HG03457 (cell line): ENCODE data around the gene SLC6A7.

Experiments
- ATAC-seq: cut with Tn5 transposase; IDR thresholded peaks from one replicate; pipeline ENCODE4 v1.9.1; 2021; ENCODE audit warnings: moderate number of reproducible peaks; ENCODE audit not compliant: unreplicated experiment

Gene SLC6A7

DNA sequence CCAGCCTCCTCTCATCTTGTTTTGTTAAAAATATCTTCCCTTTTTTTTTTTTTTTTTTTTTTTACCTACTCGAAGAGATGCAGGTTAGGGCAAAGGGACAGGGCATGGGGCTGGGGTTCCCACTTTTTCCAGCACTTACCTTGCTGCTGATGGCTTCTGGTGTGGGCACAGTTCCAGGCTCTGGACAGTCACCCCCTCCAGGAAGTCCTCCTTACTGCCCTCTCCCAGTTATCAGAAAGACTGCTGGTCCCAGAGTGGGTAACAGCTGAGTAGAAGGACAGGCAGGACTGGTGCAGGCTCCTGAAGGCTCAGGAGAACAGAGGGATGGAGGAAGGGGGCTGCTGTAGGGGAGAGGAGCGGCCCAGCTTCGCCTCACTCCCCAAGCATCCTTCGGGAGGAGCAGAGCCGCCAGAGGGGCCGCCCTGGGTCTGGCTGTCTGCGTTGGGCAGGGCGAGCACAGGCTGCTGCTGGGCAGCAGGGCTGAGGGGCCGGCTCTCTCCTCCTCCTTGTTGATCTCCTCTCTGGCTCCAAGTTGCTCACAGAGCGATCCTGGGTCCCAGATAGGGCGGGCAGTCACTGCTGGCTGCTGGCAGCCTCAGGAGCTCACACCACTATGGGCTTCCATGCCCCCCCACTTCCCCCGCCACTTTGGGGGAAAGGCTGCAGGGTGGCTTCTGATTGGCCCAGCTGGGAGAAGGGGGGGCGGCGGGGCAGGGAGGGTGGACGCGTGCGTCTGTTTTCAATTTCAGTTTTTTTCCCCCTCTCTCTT lies 34.4 kb upstream of the SLC6A7 start, which contains the start of gene PDGFRB:
PDGFRB (minus strand) TSS at position 588 of the 769 bp plus-strand sequence. CDS start 18,798 bp downstream, outside the sequence.
- ATAC-seq = no peak

DNA sequence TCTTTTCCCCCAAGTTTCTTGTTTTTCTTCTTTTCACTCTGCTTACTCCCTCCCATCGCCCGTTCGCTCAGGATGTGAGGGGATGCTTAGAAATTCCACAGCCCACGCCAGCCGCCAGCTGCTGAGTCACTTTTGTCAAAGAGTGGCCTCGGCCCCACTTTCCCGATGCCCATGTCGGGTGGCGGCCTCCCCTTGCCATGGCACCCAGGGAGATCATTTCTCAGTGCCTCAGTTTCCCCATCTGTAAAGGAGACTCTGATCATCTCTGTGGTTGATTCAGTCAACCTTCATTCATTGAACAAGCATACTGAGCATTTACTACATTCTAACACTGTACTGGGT lies 33.9 kb upstream of the SLC6A7 start:
- ATAC-seq = no peak

DNA sequence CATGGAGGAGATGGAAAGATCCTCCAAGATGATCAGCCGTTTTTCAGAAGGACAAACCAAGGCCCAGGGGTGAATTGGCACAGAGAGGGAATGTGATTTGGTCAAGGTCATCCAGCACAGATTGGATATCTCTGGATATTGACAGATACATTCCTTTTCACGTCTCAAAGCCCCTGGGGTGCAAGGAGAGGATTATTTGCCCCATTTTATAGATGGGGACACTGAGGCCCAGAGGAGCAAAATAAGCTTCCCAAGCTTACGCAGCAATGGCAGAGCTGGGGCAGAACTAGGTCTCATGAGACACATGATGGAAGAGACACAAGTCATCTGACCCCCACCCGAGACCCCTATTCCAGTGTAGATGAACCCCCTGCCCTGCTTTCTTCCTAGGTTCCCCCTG lies 33.3 kb upstream of the SLC6A7 start:
- ATAC-seq = no peak

DNA sequence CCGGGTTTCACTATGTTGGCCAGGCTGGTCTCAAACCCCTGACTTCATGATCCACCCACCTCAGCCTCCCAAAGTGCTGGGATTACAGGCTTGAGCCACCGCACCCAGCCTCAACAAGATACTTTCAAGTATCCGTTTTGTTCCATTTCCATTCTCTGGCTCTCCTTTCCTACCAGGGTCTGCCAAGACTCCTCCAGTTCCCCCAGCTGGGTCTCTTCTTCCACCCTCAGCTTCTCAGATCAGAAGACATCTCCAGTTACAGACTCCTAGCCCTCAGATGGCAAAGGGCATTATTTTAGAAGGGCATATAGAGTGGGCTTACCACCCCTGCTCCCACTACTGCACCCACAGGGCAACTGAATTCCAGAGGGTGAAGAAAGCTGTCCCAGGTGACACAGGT lies 32.7 kb upstream of the SLC6A7 start:
- no peak for ATAC-seq

DNA sequence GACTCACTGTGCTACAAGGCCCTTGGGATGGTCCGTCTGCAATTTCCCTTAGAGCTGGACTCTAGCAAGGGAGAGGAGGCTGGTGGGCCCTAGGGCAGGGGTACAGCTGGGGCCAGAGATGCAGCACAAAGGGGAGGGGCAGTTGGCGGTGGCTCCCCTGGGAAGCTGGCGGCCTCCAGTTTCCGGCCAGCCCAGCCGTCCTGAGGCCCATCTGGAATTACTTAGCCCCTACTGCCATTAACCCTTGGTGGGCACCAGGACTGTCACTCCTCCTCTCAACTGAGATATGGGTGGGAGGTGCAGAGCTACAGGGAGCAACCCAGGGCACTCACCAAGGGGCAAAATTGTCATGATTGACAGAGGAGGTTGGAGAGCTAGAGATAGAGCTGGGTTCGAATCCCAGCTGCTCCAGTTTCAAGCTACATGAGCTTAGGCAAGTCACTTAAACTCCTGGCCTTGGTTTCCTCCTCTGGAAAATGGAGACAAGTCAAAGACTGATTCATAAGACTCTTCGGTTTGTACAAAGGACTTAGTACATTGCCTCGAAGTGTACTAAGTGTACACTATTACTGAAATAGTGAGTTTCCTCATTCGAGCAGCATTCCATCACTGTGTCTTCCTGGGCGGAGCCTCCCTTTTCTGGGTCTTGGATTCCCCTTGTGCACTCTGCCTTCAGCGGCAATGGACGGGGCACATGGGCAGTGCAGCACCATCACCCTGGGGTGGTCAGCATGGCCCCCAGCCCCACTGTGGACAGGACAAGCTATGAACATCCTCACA lies 31.5 kb upstream of the SLC6A7 start:
- ATAC-seq = no peak

DNA sequence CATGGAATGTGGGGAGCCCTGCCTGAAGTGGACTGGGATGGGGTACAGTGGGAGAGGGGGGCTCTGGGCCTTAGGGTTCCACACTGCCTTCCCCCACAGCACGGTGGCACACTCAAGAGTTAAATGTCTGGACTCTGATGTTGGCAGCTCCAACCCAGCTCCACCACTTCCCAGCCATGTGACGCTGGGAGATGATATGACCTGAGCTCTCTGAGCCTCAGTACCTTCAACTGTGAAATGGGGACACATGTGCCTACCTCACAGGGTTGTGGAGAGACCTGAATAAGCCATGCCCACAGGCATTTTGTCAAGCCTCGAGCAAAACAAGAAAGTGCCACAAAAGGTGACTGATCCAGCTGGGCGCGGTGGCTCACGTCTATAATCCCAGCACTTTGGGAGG lies 30.8 kb upstream of the SLC6A7 start:
- ATAC-seq = no peak

DNA sequence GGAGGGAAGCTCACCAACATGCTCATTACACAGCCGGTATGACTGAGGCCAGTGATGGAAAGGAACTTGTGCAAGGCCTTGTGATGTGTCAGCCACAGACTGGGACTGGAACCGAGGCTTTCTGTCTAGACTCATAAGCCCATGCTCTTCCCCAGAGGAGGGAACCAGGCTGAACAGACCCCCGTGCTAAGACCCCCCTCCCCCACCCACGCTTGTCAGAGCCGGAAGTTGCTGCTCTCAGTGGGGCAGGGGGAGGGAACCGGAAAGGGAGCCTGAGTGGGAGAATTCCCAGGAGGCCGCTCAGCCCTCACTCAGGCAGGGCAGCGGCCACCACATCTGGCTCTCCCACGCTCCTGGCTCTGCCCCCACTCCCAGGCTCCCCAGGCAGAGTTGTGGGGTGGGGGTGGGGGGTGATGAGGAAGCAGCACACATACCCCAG lies 30.1 kb upstream of the SLC6A7 start:
- no peak for ATAC-seq

DNA sequence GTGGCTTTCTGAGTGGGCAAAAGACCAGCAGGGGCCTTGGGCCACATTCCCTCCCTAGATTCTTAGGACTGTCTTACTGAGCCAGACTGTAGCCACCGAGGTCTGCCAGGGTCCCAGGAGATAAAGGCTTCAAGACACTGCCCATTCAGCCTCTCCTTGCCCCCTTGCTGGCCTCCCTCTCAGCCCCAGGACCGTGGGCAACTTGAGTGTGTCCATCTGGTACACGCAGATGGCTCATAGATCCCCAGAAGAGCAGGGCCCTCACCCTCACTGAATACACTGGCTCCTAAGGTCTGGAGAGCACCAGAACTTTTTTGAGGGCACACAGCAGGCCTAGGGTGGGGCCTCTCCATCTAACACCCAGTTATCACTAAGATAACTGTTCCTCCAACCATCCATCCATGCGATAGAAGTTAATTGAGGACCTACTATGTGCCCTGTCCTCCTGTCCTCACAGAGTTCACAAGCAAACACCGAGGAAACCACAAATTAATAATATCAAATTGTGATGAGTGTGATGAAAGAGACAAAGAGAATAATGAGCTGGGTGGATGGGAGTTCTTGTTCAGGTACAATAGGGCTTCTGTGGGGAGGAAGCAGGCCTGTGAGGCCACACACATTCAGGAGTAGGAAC lies 29.3 kb upstream of the SLC6A7 start:
- no peak for ATAC-seq

DNA sequence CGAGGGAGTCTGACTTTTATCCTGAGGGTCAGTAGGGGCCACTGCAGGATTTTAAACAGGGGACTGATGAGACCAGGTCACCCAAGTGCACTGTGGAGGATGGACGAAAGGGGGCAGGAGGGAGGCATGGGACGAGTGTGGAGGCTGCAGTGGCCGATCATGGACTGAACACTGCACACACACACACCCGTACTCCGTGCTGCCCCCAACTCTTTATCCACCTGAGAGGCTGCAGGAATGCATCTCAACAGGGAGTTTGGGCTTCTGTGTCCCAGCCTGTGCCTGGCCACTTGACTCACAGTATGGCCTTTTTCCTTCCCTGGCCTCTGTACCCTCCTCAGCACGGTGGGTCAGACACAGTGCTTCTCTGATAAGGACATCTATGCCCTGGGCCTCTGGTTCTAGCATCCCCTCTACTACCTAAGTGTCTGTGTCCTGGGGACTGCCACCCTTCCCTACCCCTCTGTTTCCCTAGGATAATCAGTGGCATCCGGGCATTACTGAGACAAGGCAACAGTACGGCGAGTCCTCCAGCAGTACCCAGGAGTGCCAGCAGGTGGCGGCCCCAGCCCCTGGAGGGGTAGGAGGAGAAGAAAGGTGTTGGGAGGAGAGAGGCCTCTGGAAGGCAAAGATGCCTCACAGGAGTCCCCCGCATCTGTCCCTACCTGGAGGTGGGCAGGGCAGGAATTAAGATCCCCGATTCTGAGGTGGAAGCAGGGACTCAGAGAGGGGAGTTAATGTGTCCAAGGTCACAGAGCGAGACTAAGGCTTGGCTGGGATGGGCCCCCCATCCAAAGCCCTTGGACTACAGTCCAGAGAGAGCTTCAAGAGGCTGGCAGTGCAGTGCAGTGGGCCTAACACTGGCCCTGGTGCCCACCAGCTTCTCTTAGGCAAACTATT lies 28.4 kb upstream of the SLC6A7 start:
- ATAC-seq = no peak

DNA sequence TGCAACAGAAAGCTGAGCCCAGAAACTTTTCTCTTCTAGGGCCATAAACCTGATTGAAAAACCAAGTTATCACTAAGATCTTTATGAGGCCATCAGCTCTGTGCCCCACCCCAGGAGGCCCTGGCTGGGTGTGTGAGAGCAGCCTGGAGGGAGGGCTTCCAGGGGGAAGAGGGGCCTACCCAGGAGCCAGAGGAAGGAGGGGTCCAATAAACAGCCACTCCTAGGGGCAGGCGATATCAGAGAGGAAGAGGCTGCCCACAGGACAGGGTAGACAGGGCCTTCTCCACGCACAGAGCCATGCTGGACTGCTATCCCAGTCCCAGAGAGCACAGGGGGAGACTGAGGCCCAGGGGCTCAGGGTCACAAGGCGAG lies 27.7 kb upstream of the SLC6A7 start:
- no peak for ATAC-seq

DNA sequence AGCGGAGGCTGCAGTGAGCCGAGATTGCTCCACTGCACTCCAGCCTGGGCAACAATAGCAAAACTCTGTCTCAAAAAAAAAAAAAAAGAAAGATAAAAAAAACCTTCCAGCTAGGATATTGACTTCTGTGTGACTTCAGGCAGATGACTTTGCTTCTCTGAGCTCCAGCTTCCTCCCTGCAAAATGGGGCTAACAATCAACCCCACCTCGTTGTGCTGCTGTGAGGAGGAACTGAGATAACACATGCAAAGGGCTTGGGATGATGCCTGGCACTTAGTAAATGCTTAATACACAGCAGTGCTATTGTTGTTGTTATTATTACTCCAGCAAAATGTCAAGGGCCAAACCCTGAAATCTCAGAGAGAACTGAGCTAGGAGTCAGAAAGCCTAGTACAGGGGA lies 26.8 kb upstream of the SLC6A7 start:
- ATAC-seq = no peak

DNA sequence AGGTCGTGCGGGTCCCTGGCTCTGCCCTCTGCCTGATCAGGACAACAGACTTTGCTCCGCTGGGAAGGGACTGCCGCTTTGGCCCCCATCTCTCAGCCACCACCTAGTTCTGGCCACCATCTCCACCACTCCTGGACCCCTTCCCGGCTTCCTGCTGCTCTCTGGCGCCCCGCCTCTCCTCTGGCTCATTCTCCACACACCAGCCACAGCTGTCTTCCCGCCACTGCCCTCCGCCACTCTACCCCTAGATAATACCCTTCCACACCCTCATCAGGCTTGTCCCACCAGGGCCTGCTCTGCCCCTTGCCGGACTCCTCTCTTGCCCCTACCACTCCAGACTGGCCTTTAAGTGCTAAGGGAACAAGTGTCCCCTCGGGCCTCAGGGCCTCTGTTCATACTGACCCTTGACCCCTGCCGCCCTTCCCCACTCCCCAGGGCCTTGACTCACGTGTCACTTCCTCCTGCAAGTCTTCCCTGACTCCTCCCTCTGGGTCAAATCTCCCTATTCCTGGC lies 26.3 kb upstream of the SLC6A7 start:
- no peak for ATAC-seq

DNA sequence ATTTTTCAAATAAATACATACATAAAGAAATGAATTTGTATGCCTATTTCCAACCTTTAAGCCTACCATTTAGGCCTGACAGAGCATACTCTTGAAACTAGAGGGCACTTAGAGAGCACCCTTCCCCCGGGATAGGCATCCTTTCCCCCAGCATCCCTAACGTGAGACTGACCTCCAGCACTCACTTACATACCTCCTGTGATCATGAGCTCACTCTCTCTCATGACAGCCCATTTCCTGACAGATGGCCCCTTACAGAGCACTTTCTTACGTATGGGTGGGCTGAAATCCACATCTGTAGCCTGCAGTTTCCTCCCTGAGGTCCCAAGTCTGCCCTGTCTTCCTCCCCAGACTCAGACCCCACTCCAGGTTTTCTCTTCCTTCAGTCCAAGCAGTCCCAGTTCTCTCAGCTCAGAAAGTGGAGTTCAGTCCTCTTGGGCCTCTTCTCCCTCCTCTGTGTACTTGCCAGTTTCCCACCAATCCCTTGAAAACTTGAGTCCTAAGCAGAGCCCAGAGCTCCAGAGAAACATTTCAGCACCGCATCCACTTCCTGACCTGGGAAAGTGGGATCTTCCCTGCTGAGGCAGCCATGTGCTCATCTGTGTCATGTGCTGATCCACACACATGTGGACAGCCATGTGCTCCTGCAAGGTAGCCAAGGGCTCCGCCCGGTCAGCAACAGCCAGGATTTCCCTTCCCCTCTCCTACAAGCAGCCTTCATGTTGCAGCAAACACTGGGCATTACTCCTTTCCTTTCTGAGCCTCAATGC lies 25.5 kb upstream of the SLC6A7 start:
- ATAC-seq = no peak

DNA sequence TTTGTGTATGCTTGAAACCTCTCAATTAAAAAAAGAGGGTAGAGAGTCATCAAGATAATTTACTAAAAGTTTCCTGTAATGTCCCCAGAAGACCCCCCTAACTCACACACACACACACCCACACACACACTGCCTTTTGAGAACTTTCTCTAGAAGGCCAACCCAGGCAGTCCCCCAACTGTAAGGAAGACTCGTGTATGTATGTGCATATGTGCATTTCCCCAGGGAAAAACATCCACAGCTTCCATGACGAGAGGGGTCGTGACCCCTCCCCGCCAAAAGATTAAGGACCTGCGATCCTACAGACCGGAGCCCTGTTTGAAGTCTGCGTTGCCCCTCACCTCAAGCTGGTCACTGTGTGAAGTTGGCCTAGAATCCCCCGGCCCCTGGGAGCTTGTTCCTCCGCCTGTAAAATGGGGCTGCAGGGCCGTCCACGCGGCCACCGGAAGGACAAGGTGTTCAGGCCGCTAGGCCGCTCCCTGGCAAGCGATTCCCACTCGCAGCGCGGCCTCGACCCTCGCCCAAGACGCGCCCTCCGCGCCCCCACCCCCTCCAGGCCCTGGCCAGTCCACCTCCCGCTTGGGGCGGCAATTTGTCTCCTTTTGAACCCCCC lies 23.7 kb upstream of the SLC6A7 start:
- no peak for ATAC-seq

DNA sequence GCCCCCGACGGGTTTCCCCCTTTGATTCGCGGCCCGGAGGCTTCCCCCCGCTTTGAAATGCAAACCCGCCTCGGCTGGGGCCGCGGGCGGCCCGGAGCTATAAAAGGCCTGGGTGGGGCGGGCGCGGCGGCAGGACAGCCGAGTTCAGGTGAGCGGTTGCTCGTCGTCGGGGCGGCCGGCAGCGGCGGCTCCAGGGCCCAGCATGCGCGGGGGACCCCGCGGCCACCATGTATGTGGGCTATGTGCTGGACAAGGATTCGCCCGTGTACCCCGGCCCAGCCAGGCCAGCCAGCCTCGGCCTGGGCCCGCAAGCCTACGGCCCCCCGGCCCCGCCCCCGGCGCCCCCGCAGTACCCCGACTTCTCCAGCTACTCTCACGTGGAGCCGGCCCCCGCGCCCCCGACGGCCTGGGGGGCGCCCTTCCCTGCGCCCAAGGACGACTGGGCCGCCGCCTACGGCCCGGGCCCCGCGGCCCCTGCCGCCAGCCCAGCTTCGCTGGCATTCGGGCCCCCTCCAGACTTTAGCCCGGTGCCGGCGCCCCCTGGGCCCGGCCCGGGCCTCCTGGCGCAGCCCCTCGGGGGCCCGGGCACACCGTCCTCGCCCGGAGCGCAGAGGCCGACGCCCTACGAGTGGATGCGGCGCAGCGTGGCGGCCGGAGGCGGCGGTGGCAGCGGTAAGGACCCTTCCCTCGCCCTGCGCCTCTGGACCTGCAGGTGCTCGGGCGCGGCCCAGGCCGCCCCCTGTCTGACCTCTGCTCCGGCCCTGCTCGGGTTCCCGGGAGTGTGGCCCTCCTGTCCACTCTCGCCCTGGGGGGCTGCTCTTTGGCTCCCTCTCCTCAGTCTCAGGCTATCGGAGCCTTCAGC lies 23.0 kb upstream of the SLC6A7 start, which contains the start of gene CDX1:
CDX1 (plus strand) TSS at position 129 of the 862 bp plus-strand sequence; CDS start at position 228, 99 bp downstream.
- no peak for ATAC-seq

DNA sequence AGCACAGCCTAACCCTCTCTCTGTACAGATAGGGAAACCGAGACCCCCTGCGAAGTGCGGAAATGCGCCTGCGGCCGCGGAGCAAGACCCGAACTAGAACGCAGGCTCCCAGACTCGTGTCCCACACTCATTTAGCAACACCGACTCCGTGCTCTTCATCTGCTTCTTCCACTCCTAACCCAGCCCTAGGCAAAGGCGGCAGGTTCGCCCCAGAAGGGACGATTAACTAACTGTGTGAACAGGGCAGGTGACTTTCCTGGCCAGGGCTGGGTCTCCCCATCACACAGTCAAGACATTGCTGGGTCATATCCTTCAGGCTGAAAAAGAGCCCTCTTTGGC lies 22.4 kb upstream of the SLC6A7 start:
- ATAC-seq = no peak

DNA sequence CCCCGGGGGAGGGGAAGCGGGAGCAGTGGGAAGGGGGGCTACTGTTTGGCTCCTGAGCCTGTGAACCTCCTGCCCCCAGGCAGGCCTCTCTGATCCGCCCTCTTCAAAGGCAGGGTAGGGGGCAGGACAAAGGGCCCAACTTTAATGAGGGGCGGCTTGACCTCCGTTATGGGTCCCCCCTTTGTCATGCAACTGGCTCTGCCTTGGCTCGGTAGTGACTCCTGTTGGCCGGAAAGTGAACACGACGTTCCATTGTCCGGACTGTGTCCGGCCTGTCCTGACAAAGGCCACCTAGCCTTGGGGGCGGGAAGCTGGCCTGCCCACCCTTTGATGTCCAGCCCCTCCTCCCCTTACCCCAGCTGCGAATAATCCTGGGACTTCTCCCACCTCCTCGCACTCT lies 22.0 kb upstream of the SLC6A7 start:
- no peak for ATAC-seq

DNA sequence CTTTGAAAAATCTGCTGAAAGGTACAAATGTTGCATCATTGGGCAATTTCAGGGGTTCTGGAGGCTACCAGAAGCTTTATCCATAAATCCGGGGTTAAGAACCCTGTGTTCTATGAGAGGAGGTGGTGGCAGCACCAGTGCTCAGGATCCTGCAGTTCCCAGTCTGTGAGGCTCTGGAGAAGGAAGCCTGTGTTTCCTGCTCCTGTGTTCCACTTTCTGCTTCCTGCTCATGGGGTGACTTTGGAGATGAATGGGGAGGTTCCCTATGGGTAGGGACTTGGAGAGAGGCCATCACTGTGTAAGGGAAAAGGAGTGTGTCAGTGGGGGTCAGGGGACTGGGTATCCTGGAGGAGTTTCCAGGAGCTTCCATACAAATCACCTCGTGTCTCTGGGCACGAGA lies 21.0 kb upstream of the SLC6A7 start:
- no peak for ATAC-seq

DNA sequence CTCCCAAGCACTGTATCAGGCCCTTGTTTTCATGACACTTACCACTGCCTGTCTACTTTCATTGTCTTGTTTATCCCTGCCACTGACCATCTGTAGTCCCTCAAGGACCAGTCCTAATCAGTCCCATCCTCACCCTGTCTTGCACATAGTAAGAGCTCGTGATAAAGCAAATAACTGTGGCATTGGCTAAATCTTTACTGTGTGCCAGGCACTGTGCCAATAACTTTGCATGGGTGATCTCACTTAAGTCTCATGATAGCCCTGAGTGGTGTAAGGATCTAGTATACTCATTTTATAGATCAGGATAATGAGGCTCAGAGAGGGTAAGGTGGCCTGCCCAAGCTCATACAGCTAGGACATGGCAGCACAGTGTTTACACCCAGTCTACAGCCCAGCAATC lies 17.7 kb upstream of the SLC6A7 start:
- ATAC-seq = no peak
